GM12891 (cell line): ENCODE measurements around the gene CCDC88B.

Experiments
- POLR2A ChIP-seq: IDR thresholded peaks from 2 replicates; pipeline ENCODE4 v1.6.1; 2011; ENCODE audit warnings: low read depth, low read length, control low read depth
- POLR2AphosphoS5 ChIP-seq: IDR thresholded peaks from 2 replicates; pipeline ENCODE4 v1.6.1; 2011; ENCODE audit warnings: low read depth, low read length, control low read depth
- POU2F2 ChIP-seq: IDR thresholded peaks from 2 replicates; pipeline ENCODE4 v1.6.1; 2011; ENCODE audit warnings: low read depth, mild to moderate bottlenecking, control low read depth, low read length, moderate library complexity
- TAF1 ChIP-seq: IDR thresholded peaks from 2 replicates; pipeline ENCODE4 v1.6.1; 2011; ENCODE audit warnings: low read depth, low read length, control low read depth

GRCh38 chr11:64379160-64379559 lies 39.2 kb downstream of the CCDC88B start:
- TF ChIP-seq POLR2A (no peak), POLR2AphosphoS5 (no peak), TAF1 (no peak), POU2F2 (no peak)
